ENCODE results near the gene SCO1. TPM values are rescaled to one million over a fixed set of nuclear protein-coding genes. Genes with fewer than 3 reads are reported as not detected.

Gene SCO1
- total and polyA plus RNA-seq, 2 donors (not counting 3 experiments of a cell fraction or from before 2014, with no cell fraction given): 11.9 to 30.8 TPM

- H3K27ac ChIP-seq (ENCODE audit: insufficient read depth, low read depth, low read length): no peak overlapping the region
- no peak overlapping the region for H2AFZ ChIP-seq (ENCODE audit: low read depth, low read length)
- H3K9me3 ChIP-seq (replicated peaks; ENCODE audit: control insufficient read depth, insufficient read depth, low read length): no peaks in the 10 kb centered on the region
- POLR2A ChIA-PET: interaction anchor here (0.9 kb wide), 1 partner anchor 196 kb away, joined by 4 read pairs; no protein-coding TSS in a partner anchor
- no peak overlapping the region for H3K9ac ChIP-seq (replicated peaks; ENCODE audit: extremely low read depth, insufficient read depth, low read length)
- CTCF ChIA-PET: interaction anchor here (0.7 to 0.9 kb wide), 2 partner anchors 31 to 88 kb away, joined by 3 read pairs; no protein-coding TSS in a partner anchor
- no peak overlapping the region for H3K4me2 ChIP-seq (ENCODE audit: insufficient read depth, low read length)
- TF ChIP-seq EZH2 (IDR thresholded peaks at IDR 0.05; ENCODE audit: borderline replicate concordance, low read depth, low read length, severe bottlenecking) (no peak), GATA2 (IDR thresholded peaks at IDR 0.05; ENCODE audit: insufficient read depth, insufficient read length, low read depth, low read length) (no peak), JUN (IDR thresholded peaks at IDR 0.05; ENCODE audit: borderline replicate concordance, insufficient read depth, insufficient read length, low read depth) (no peak), CTCF (IDR thresholded peaks at IDR 0.05; ENCODE audit: extremely low read depth in 1 of 2, insufficient read depth in 1 of 2, low read depth in 1 of 2, low read length in 2 of 2) (no peak), POLR2AphosphoS5 (IDR thresholded peaks at IDR 0.05; ENCODE audit: insufficient read depth, low read depth, low read length) (no peak)
- no peaks in the 10 kb centered on the region for H4K20me1 ChIP-seq (replicated peaks; ENCODE audit: control insufficient read depth, extremely low read depth, insufficient read depth, low read length)
- BruUV-seq (replicated peaks): no TSS peak
- intact Hi-C loops (cut with micrococcal nuclease): loop anchor here (5.0 to 10.0 kb wide), 2 partner anchors 493 to 1335 kb away; no protein-coding TSS in a partner anchor
- DNase-seq (ENCODE audit: low read depth, low spot score) (no peak), FAIRE-seq (no peak)
- no peaks in the 10 kb centered on the region for H3K79me2 ChIP-seq (ENCODE audit: control insufficient read depth, insufficient read depth, low read length)
- H3K36me3 ChIP-seq (ENCODE audit: control insufficient read depth in 2 of 2, extremely low read depth in 1 of 2, insufficient read depth in 2 of 2, low read length in 2 of 2): no peaks in the 10 kb centered on the region
- no peaks in the 10 kb centered on the region for H3K9me1 ChIP-seq (replicated peaks; ENCODE audit: control insufficient read depth, extremely low read depth, insufficient read depth, low read length)
- H3K27me3 ChIP-seq (ENCODE audit: control insufficient read depth in 2 of 2, insufficient read depth in 2 of 2, low read length in 2 of 2): no peaks in the 10 kb centered on the region
- no peak overlapping the region for H3K4me3 ChIP-seq (replicated peaks in 1 of 3; ENCODE audit: insufficient read depth in 1 of 3, low read depth in 1 of 3, low read length in 3 of 3)
- dilution Hi-C loops (cut with MboI; ENCODE audit: extremely low pct_ligation_motif_present, low sequenced_read_pairs): no loop called here
- no peaks in the 10 kb centered on the region for H3K4me1 ChIP-seq (ENCODE audit: control insufficient read depth, extremely low read depth, insufficient read depth, low read length)
Measured at GRCh38 chr17:10649602-10650001, 47.7 kb downstream of the SCO1 start.
